NCI-H187 treated with DMSO at 0.1 percent for 48 hours (cell line): Measurements from ENCODE around the gene CLPTM1.
"Not testable (repeated sequence)": the region's sequence is repeated elsewhere in the genome, so short reads cannot be mapped to it uniquely, and the experiment has no call there.

Source experiments
- DNase-seq: peaks from one replicate; lab custom pipeline; 2025; lab: John Stamatoyannopoulos, UW

The CLPTM1 gene

DNA sequence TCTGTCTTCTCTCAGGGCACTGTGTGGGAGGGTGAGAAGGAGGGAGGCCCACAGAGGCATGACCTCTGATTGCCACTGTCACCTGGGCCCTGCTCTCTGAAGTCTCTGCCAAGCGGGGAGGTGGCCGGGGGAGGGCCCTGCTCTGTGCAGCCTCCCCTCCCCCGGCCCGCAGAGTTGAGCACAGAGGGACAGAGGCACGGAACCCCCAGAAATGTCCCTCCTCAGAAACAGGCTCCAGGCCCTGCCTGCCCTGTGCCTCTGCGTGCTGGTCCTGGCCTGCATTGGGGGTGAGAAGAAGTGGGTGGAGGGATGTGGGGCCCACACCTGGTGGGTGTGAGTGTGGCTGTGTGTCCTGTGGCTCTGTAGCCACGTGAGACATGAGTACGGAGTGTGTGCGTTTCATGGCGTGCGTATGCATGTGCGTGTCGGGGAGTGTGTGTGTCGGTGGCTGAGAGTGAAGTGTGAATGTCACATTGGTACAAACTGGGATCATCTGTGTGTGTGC is 13.1 kb upstream of the CLPTM1 start, which contains the start of gene APOC4:
Gene APOC4 (plus strand): TSS at position 171 of the 505 bp plus-strand sequence. CDS start 41 bp downstream, at position 212.
- DNase-seq, result no peak

DNA sequence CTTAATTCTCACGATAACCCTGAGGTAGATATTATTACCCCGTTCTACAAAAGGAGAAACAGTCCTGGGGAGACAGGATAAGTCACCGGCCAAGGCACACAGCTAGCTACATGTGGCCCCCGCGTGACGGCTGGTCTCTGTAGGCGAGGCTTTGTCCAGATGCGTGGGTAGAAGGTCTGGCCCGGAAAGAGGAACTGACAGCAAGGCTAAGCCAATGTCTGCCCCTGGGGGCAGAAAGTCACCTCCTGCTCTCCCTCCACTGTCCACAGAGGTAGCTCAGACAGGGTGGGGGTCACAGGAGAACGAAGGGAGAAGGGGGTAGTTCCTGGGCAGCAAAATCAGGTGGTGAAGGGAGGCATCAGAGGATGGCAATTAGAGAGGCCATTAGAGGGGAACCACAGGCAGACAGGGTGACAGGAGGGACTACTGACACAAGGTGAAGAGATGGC is 11.4 kb upstream of the CLPTM1 start:
- DNase-seq, result no peak

DNA sequence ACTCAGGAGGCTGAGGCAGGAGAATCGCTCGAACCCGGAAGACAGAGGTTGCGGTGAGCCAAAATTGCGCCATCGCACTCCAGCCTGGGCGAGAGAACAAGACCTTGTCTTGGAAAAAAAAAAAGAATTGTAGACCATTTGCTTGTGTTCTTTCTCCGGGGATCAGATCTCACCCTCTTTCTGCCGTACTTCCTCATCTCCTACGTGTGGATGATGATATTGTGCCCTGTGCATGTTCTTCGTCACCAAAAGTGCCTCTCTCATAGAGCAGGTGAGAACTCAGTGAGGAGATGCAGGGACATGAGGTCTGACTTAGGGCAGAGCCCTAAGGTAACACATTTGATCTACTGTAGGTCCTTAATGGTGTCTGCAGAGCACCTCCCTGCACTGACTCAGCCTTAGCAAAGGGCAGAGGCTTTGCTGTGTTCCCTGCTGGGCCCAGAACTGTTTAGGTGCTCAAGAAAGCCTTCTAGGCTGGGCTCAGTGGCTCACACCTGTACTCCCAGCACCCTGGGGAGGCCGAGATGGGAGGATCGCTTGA is 8.1 kb upstream of the CLPTM1 start:
- no peak for DNase-seq

DNA sequence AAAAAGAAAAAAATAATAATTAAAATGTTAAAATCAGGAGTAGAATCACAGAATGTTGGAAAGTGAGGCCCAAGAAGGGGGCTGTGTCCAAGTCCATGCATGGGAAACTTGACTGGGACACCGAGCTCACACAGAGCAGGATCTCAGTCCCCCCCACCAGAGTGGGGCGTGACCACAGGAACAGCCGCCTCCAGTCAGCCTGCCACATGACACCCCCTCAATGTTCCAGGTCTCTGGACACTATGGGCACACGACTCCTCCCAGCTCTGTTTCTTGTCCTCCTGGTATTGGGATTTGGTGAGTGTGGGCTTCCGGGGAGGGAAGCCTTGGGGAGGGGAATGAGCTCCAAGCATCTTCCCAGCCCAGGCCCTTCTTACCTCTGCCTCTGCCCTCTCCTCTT is 6.9 kb upstream of the CLPTM1 start:
- DNase-seq, result no peak

DNA sequence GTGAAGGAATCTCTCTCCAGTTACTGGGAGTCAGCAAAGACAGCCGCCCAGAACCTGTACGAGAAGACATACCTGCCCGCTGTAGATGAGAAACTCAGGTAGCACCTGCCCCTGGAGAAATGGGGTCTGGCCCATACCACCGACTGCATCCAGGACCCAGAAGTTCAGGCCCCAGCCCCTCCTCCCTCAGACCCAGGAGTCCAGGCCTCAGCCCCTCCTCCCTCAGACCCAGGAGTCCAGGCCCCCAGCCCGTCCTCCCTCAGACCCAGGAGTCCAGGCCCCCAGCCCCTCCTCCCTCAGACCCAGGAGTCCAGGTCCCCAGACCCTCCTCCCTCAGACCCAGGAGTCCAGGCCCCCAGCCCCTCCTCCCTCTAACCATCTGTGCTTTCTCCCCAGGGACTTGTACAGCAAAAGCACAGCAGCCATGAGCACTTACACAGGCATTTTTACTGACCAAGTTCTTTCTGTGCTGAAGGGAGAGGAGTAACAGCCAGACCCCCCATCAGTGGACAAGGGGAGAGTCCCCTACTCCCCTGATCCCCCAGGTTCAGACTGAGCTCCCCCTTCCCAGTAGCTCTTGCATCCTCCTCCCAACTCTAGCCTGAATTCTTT is 6.3 kb upstream of the CLPTM1 start:
- DNase-seq, result no peak

DNA sequence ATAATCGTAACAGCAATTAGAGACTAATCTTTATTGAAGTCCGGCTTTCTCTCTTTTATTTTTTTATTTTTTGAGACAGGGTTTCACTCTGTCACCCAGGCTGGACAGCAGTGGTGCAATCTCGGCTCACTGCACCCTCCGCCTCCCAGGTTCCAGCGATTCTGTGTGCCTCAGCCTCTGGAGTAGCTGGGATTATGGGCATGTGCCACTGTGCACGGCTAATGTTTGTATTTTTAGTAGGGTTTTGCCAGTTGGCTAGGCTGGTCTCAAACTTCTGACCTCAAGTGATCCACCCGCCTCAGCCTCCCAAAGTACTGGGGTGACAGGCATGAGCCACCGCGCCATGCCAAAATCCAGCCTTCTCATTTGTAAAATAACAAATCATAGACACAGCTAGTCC is 5.6 kb upstream of the CLPTM1 start:
- no peak for DNase-seq

DNA sequence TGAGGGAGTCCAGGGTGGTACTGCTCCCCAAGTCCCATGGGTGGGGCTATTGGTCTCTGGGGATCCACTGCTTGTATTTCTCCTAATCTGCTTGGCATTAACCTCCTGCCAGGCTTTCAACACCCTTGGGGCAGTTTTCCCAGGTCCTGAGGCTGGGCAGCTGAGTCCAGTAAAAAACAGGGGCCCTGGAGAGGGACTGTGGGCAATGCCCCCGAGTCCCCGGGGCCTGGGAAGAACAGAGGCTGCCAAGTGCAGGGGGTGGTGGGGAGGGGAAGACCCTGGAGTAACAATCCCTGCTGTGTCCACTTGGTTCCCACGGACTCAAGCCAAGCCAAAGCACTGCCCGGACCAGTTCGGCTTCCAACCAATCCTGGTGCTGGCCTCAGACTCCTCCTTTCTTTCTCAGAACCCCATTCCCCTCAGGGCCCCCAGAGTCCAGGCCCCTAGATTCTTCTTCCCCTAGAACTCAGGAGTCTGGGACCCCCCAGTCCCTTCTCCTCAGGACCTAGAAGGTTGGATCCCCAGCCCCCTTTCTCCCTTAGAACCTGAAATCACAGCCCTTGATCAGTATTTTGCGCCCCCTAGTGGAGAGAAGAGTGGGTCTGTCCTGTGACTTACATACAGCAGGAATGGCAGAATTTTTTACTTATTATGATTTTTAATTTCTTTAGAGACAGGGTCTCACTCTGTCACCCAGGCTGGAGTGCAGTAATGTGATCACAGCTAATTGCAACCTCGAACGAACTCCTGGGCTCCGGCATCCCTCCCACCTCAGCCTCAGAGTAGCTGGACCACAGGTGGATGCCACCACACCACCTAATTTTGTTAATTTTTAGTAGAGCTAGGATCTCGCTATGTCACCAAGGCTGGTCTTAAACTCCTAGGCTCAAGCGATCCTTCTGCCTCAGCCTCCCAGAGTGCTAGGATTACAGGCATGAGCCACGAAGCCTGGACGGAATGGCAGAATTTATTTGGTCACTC is 3.7 kb upstream of the CLPTM1 start:
- no peak for DNase-seq

DNA sequence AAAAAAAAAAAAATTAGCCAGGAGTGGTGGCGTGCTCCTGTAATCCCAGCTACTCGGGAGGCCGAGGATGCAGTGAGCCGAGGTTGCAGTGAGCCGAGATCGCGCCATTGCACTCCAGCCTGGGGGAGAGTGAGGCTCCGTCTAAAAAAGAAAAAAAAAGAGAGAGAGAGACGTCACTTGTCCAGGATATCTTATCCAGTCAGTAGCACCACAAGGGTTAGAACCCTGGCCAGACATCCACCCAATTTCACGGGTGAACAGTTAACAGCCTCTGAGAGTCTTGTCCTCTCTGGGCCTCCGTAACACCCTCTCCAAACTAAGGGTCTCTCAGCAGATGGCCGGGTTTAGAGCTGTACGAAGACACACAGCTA is 917 bp upstream of the CLPTM1 start:
- no peak for DNase-seq

DNA sequence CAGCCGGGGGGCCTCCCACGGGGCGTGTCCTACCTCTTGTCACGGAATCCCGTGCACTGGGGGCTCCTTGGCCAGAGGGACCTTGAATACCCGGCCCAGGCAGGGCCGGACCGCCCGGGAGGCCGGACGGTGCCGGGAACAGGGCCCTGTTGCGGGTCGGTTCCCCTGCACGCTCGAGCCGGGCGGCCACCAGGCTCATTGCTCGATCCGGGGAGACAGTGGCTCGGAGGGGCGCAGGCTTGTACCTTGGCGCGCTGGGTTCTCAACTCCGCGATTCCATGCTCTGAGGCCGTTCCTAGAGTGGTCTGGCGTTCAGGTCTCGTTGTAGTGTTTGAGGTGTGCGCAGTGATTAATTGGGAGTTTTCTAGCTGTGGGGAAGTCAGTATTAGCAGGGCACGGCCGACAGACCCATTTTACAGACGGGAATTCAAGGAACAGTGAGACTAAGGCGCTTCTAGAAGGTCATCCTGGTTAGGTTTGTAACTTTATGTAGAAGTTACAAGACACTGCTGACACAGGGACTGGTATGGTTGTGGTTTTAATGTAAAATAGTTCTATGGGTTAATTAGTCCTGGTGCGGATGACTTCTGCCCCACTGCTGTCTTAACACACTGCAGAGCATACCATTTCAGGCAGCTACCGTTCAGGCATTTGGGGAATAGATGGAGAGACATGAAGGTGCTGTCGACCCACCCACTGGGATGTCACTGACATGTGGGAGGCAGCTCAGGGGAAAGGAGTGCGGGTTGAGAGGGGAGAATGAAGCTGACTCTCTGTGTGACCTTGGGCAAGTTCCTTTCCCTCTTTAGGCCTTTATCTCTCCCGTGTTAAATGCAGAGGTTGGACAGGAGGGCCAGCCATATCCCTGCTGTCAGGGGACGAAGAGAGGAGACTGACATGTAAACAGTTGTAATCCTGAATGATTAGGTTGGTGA is 592 bp downstream of the CLPTM1 start:
- DNase-seq, result no peak

DNA sequence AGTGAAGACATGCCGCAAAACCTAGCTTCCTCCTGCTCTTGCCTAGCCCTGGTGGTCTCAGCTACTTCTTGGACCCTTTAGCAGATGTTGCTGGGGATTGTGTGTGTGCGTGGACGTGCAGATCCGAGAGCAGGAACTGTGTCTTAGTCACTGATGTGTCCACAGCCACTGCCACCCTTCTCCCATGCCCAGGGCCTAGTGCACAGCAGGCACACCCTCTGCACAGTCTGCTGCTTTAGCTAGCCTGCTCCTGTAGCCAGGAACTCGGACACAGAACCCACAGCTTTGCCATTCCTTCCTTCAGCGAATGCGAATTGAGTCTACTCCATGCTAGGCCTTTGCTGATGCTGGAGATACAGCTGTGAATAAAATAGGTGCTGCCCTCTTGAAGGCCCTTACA is 2.3 kb downstream of the CLPTM1 start:
- DNase-seq, result no peak

DNA sequence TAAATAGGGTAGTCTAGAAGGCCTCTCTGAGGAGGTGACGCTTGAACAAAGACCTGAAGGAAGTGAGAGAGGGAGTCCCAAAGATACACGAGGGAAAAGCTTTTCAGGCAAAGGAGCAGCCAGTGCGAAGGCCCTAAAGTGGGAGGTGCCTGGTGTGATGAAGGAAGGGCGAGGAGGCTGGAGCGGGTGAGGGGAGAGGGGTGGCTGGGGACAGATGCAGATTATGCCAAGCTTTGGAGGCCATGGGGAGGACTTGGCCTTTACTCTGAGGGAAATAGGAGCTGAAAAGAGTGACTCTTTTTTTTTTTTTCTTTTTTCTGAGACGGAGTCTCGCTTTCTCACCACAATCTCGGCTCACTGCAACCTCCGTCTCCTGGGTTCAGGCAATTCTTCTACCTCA is 2.9 kb downstream of the CLPTM1 start:
- DNase-seq, result no peak

DNA sequence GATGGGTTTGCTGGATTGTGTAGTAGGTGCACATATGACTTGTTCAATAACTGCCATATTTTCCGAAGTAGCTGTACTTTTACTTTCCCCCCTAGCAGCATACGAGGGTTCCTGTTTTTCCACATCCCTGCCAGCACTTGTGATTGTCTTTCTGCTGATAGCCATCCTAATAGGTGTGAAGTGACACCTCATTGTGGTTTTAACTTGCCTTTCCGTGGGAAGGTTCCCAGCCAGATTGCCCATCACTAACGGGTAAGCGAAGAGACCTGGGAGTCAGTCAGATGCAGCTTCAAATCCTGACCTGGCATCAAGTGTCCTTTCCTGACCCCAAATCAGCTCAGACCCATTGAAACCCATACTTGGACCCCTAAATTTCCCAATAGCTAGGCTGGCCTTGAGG is 4.5 kb downstream of the CLPTM1 start:
- DNase-seq, result no peak

DNA sequence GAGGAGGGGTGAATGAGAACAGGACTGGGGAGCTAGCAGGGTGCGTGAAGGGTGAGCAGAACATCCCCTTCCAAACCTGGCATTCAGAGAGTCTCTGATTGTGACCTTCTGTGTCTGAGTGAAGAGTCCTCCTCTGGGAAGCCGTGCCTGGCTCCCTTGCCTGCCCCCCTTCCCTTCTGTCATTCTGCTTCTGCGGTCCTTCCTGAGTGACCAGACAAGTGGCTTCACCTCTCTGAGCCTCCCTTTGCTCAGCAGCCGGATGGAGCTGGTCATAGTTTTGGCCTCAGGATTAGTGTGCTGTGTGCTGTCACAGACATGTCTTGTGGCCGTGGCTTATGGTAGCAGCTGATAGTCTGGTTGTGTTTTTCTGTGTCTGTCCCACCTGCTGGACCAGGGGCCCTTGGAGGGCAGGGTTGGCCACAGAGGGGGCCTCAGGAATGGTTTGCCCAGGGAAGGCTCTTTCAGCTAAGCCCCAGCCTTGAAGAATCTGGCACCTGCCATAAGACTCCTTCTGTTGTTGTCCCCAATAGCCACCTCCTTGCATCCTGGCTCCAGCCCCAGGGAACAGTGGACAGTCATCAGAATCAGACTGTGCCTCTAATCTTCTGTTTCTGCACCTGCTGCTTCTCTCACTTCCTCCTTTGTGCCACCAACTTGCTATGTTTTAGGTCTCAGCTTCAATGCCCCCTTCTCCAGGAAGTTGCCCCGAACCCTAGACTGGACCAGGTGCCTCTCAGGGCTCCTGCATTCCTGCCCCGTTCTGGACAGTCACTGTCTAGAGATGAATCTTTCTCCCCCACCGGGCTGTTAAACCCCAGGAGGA is 5.9 kb downstream of the CLPTM1 start:
- DNase-seq, result no peak

DNA sequence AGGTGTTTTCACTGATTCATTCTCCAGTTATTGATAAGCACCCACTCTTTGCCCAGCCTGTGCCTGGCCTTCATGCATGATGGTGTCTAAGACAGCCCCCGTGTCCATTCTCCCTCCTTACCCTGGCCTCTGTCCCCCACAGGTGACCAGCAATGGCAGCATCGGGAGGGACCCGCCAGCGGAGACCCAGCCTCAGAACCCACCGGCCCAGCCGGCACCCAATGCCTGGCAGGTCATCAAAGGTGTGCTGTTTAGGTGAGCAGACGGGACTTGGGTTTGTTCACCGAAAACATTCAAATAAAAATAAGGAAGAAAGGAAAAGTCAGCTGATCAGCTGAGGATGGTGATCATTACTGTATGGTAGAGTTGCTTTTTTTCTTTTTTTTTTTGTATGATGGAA is 6.6 kb downstream of the CLPTM1 start:
- DNase-seq, result no peak

DNA sequence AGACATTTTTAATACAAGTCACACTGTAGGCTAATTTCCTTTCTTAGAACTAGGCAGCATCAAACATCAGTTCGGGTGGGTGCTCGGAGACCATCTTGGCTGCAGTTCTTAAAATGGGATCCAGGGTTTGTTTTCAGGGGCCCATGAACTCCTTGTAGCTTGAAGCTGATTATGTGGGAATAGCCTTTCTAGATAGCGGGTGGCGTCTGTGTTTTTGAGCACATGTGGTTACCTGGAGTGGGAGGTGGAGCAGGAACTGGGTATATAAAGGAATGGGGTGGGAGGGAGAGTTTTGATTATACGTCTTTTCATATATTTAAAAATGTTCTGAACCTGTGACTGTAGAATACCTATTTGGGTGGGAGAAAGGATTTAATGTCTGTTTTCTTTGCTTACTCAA is 12.9 kb downstream of the CLPTM1 start:
- no peak for DNase-seq

DNA sequence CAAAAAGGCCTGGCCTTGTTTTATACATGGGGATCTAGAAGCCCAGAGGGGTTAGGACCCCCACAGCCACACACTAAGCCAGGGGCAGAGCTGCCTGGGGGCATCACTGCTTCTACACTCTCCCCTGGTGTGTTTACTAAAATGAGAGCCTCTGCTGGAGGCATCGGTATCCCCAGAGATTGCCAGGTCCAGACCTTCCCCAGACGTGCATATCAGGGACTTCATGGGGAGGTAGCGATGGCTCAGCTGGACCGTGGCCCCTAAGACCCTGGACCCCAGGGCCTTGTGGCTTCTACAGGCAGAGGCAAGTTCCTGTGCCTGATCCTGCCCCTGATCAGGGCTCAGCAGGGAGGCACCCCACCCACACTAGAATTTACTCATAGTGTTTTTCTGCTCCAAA is 13.5 kb downstream of the CLPTM1 start:
- no peak for DNase-seq

DNA sequence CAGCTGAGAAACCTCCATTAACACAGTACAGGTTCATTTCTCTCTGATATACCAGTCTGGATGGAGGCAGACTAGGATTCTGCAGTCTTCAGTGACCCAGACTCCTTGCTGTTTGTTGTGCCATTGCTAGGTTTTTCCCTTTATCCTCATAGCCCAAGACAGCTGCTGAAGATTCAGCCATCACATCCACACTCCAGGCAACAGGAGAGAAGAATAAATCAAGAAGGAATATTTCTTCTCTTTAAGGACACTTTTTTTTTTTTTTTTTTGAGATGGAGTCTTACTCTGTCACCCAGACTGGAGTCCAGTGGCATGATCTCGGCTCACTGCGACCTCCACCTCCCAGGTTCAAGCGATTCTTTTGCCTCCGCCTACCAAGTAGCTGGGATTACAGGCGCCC is 14.3 kb downstream of the CLPTM1 start:
- DNase-seq, result no peak

DNA sequence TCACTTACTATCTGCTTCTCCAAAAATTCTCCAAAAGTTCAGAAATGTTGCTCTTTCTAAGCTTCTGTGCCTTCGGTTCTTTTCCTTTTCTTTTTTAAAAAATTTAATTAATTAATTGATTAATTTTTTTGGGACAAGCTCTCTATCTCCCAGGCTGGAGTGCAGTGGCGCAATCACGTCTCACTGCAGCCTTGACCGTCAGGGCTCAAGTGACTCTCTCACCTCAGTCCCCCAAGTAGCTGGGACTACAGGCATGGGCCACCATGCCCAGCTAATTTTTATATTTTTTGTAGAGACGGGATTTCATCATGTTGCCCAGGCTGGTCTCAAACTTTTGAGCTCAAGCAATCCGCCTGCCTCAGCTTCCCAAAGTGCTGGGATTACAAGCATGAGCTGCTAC is 16.3 kb downstream of the CLPTM1 start:
- not testable (repeated sequence) for DNase-seq

DNA sequence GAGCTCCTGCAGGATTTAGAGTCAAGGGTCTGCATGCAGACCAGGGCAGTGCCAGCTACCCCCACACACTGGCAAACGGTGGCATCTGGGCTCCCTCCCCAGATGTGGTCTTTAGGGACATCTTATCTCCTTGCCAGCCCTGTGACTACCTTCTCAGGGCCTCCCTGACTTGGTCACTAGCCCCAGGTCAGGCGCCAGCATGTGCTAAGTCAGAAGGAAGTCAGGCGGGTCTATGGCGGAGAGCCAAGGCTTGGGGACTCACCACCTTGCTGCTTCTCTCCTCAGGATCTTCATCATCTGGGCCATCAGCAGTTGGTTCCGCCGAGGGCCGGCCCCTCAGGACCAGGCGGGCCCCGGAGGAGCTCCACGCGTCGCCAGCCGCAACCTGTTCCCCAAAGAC is 17.6 kb downstream of the CLPTM1 start:
- no peak for DNase-seq

DNA sequence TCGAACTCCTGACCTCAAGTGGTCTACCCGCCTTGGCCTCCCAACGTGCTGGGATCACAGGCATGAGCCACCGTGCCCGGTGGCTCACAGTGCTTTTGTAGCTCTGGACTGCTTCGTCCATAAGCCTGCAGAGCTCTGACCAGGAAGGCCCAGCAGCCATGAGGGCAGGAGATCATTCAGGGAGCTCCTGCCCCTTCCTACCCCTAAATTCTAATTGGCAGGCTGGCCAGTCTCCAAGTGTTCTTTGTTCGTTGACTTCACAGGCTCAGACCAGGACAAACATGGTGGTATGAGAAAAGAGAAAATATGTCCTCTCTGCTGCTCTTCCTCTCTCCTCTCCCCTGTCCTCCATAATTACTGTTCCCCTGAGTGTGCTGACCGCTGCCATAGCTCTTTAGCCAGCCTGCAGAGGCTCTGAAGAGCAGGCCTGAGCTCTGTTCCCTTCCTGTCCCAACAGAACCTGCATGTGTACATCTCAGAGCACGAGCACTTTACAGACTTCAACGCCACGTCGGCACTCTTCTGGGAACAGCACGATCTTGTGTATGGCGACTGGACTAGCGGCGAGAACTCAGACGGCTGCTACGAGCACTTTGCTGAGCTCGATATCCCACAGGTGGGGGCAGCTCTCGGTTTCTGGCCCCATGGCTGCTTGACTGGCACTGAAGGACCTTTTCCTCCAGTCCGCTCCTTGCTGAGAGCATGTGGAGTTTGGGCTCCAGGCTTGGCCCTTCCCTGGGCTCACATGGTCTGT is 19.0 kb downstream of the CLPTM1 start:
- no peak for DNase-seq
